OCI-LY7 (cell line): ENCODE data around the gene ARIH2. TPM values are rescaled to one million over a fixed set of nuclear protein-coding genes. Genes with fewer than 3 reads are reported as not detected.

Experiments
- BruUV-seq: library from RNA; stranded (reverse); fragments of 400-500 nt; replicated peaks from 2 replicates; lab custom pipeline; 2021; lab: Mats Ljungman, UMichigan
- CTCF ChIA-PET: fragments of 300-600 bp; sonication (Branson Sonifier 250); formaldehyde crosslinking; loops from one replicate; lab custom pipeline; 2022; ENCODE audit warnings: antibody characterized with exemption; ENCODE audit not compliant: unreplicated experiment; lab: Charles Lee
- POLR2A ChIA-PET: fragments of 300-600 bp; sonication (Branson Sonifier 250); formaldehyde crosslinking; loops from one replicate; lab custom pipeline; 2022; ENCODE audit warnings: antibody characterized with exemption; lab: Charles Lee
- DNase-seq: peaks from one replicate; pipeline ENCODE4 v3.0.0-alpha.2; 2015; ENCODE audit warnings: low spot score
- H2AFZ ChIP-seq: fragments of 200-600 bp; sonication (generic), shearing (Covaris generic); 2 replicates; pipeline ENCODE4 v1.6.1; 2014; ENCODE audit warnings: mild to moderate bottlenecking, antibody characterized with exemption, low read length, moderate library complexity
- H3K27ac ChIP-seq: fragments of 200-600 bp; sonication (generic); 2 replicates; pipeline ENCODE4 v1.5.1; 2014; ENCODE audit warnings: mixed run types, low read depth, mild to moderate bottlenecking, moderate library complexity, low read length, inconsistent platforms; ENCODE audit not compliant: poor library complexity, severe bottlenecking
- H3K36me3 ChIP-seq: fragments of 200-600 bp; sonication (generic); 2 replicates; pipeline ENCODE4 v1.6.1; 2014; ENCODE audit warnings: mild to moderate bottlenecking, antibody characterized with exemption, low read length, moderate library complexity, mixed read lengths; ENCODE audit not compliant: insufficient read depth
- H3K4me1 ChIP-seq: fragments of 200-600 bp; sonication (generic); 2 replicates; pipeline ENCODE4 v1.5.1; 2014; ENCODE audit warnings: mild to moderate bottlenecking, low read length; ENCODE audit not compliant: insufficient read depth, poor library complexity, severe bottlenecking
- H3K4me2 ChIP-seq: fragments of 200-600 bp; sonication (generic); 2 replicates; pipeline ENCODE4 v1.6.1; 2014; ENCODE audit warnings: mild to moderate bottlenecking, low read length
- H3K4me3 ChIP-seq: fragments of 200-600 bp; sonication (generic); 2 replicates; pipeline ENCODE4 v1.5.1; 2014; ENCODE audit warnings: mild to moderate bottlenecking, low read depth, low read length; ENCODE audit not compliant: poor library complexity, severe bottlenecking
- H3K79me2 ChIP-seq: fragments of 200-600 bp; sonication (generic); 2 replicates; pipeline ENCODE4 v1.6.1; 2016; ENCODE audit warnings: low read depth, mild to moderate bottlenecking, low read length, moderate library complexity, mixed read lengths; ENCODE audit not compliant: insufficient read depth
- H3K9me2 ChIP-seq: fragments of 200-600 bp; sonication (generic); 2 replicates; pipeline ENCODE4 v1.6.1; 2016; ENCODE audit warnings: mild to moderate bottlenecking, low read length, mixed read lengths; ENCODE audit not compliant: insufficient read depth
- H3K9me3 ChIP-seq: fragments of 200-600 bp; sonication (generic); 2 replicates; pipeline ENCODE4 v1.6.1; 2014; ENCODE audit warnings: mild to moderate bottlenecking, mixed run types, low read length, mixed read lengths
- H4K20me1 ChIP-seq: fragments of 200-600 bp; sonication (generic); 2 replicates; pipeline ENCODE4 v1.6.1; 2014; ENCODE audit warnings: mild to moderate bottlenecking, antibody characterized with exemption, low read length, moderate library complexity, mixed read lengths; ENCODE audit not compliant: insufficient read depth
- EZH2phosphoT487 ChIP-seq: fragments of 200-600 bp; sonication (generic); IDR thresholded peaks from 2 replicates; pipeline ENCODE4 v1.6.1; 2018; ENCODE audit warnings: low read depth, borderline replicate concordance, mild to moderate bottlenecking, mixed run types, antibody characterized with exemption, low read length, moderate library complexity, mixed read lengths
- intact Hi-C: fragments of 100-400 bp; cut with micrococcal nuclease; formaldehyde crosslinking; loops from one replicate; pipeline ENCODE4 v1.10.0; 2022; ENCODE audit not compliant: unreplicated experiment
- total RNA-seq, 2 experiments: library from RNA; depleted of rRNA in 1 of 2; stranded (reverse); fragments of >200 nt in 1 of 2; shearing (Covaris generic) in 1 of 2; gene quantifications; 2 replicates each; pipeline ENCODE4 v1.2.3, GENCODE V29; 2014 to 2022
- TF ChIP-seq, protein P1 (sequence below): fragments of 200-600 bp; sonication (generic); conservative IDR thresholded peaks from 2 replicates; pipeline ENCODE4 v1.5.1; 2014; ENCODE audit warnings: mild to moderate bottlenecking, antibody characterized with exemption, low read length, moderate library complexity, mixed read lengths

Gene ARIH2
- total RNA-seq, 2 experiments from 2014 or later = 124 to 131 TPM

DNA sequence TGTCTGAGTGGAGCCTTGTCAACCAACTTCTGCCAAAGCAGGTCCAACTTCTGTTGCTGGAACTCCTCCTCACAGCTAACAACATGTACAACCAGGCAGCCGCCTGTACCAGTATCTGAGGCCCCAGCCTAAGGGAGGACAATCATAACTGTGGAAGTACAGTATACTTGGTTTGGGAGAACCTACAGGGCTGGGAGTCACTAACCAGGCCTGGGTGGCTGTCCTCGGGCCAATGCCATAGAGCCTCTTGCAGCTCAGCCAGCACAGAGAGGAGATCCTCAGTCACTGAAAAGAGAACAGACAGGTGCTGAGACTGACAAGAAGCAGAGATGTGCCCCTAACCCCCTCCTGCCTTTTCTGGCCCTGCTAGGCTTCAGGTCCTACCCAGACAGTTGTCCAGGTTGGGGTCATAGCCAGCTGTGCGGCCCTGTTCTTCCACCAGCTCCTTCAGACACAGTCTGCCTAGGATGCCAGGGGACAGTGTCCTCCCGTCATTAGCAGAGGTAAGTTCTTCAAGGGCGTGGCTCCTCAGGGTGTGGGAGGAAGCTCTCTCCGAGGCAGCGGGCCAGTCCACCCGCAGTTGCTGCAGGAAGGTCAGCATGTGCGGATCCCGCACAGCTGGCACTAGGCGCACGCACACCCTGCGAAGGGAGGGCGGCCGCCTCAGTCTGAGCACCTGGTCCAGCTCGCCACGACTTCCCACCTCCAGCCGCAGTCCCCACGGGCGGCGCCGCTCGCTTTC is 98.8 kb downstream of the ARIH2 start:
- DNase-seq = no peak
- H3K27ac ChIP-seq = no peak overlapping the region
- H3K79me2 ChIP-seq = peaks cover 23% of the 10 kb centered on the region; the same call in 1 of the 2 replicates

DNA sequence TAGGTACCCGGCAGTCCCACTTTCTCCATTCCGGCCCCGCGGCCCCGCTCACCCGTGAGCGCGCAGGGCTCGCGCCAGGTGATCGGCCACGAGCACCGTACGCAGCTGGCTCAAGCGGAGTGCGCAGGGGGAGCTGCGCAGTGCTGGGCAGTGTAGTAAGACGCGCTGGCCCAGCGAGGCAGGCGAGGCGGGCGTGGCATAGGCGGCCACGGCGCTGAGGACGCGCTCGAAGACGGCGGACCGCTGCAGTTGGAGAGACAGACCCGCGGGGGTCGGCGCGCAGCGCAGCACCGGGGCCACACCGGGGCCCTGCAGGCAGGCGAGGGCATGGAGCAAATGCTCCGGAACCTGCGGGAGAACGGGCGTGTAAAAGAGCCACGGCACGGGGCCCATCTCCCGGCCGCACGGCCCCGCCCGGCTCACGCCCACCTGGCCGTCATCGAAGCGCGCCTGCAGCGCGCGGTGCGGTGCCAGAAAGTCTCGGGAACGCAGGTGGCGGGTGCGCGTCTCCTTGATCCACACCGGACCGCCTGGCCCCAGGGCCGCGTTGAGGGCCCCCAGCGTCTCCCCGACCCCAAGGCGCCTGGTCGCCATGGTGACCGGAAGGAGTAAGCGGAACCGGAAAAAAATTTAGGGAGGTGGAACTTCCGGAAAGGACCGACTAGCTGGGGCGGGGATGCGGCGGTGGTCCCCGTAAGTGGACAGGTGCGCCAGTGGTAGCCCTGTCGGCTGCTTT is 99.5 kb downstream of the ARIH2 start, which contains the start of gene DALRD3:
Gene DALRD3 (minus strand): TSS at position 610 of the 736 bp plus-strand sequence. CDS start 16 bp downstream, at position 594.
- Histone ChIP-seq H3K79me2 (peaks cover 30% of the 10 kb centered on the region; the same call in 1 of the 2 replicates), H3K4me3 (peak within 1 kb of the TSS; percentile 80), H4K20me1 (0 out of 2 replicates have a peak, but pooled peaks cover 2% of the 10 kb centered on the region), H3K36me3 (peaks cover 47% of the 10 kb centered on the region), H3K9me2 (no peaks in the 10 kb centered on the region), H3K27ac (peak within 1 kb of the TSS; percentile 93), H3K9me3 (no peaks in the 10 kb centered on the region), H3K4me2 (peak within 1 kb of the TSS; percentile 90), H3K4me1 (peaks cover 26% of the 10 kb centered on the region), H2AFZ (no peak within 1 kb of the TSS; the same call in 1 of the 2 replicates)
- ChIA-PET POLR2A (interaction anchor here (2.0 kb wide), 2 partner anchors 11 to 27 kb away, joined by 6 to 9 read pairs; partner anchors contain the start of gene WDR6), CTCF (interaction anchor here (1.1 kb wide), 1 partner anchor 10 kb away, joined by 3 read pairs; the partner anchor contains the start of gene WDR6)
- no peak for TF ChIP-seq EZH2phosphoT487
- TF ChIP-seq, protein P1, sequence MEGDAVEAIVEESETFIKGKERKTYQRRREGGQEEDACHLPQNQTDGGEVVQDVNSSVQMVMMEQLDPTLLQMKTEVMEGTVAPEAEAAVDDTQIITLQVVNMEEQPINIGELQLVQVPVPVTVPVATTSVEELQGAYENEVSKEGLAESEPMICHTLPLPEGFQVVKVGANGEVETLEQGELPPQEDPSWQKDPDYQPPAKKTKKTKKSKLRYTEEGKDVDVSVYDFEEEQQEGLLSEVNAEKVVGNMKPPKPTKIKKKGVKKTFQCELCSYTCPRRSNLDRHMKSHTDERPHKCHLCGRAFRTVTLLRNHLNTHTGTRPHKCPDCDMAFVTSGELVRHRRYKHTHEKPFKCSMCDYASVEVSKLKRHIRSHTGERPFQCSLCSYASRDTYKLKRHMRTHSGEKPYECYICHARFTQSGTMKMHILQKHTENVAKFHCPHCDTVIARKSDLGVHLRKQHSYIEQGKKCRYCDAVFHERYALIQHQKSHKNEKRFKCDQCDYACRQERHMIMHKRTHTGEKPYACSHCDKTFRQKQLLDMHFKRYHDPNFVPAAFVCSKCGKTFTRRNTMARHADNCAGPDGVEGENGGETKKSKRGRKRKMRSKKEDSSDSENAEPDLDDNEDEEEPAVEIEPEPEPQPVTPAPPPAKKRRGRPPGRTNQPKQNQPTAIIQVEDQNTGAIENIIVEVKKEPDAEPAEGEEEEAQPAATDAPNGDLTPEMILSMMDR = no peak
- no TSS peak for BruUV-seq
- intact Hi-C loops = no loop called here
- peak; percentile 85 for DNase-seq

More for the DNA sequence above, 98.8 kb downstream of the ARIH2 start:
- Histone ChIP-seq H3K9me3 (no peaks in the 10 kb centered on the region), H3K9me2 (no peaks in the 10 kb centered on the region), H3K4me1 (peaks cover 22% of the 10 kb centered on the region), H3K4me3 (peak overlapping the region; percentile 80), H4K20me1 (no peaks in the 10 kb centered on the region), H3K36me3 (peaks cover 47% of the 10 kb centered on the region), H2AFZ (no peak overlapping the region), H3K4me2 (peak overlapping the region; percentile 90)
- no TSS peak for BruUV-seq
- POLR2A ChIA-PET = interaction anchor here (0.5 to 2.0 kb wide), 2 partner anchors 10 to 1481 kb away, joined by 4 to 9 read pairs; partner anchors contain the start of gene WDR6
- TF ChIP-seq, protein P1 = no peak
- no peak for TF ChIP-seq EZH2phosphoT487
- intact Hi-C loops = no loop called here
- CTCF ChIA-PET = interaction anchor here (1.1 kb wide), 1 partner anchor 10 kb away, joined by 3 read pairs; the partner anchor contains the start of gene WDR6
